Thyroid gland (tissue), 4 donors: ENCODE measurements around the gene AHRR. TPM values are rescaled to one million over a fixed set of nuclear protein-coding genes. Genes with fewer than 3 reads are reported as not detected.

Source experiments
- DNase-seq, 2 donors: peaks; one replicate each; pipeline ENCODE4 v3.0.0-alpha.2; 2019
- H3K27ac ChIP-seq, 3 donors: fragments of 200-600 bp; sonication (generic); 1 replicate in 2 of 3; 2 replicates in 1 of 3; pipeline ENCODE4 v1.5.1; 2016 to 2019; ENCODE audit warnings: mild to moderate bottlenecking in 1 of 3, moderate library complexity in 1 of 3
- H3K27me3 ChIP-seq: fragments of 200-600 bp; sonication (generic); one replicate; pipeline ENCODE4 v1.5.1; 2019
- H3K36me3 ChIP-seq, 2 donors: fragments of 200-600 bp; sonication (generic); one replicate each; pipeline ENCODE4 v1.5.1; 2016 to 2019
- H3K4me1 ChIP-seq, 2 donors: fragments of 200-600 bp; sonication (generic); one replicate each; pipeline ENCODE4 v1.5.1; 2017 to 2019
- H3K4me3 ChIP-seq, 3 donors: fragments of 200-600 bp; sonication (generic); replicated peaks in 1 of 3; 1 replicate in 2 of 3; 2 replicates in 1 of 3; pipeline ENCODE4 v1.5.1; 2016; ENCODE audit warnings: mild to moderate bottlenecking in 1 of 3
- H3K9me3 ChIP-seq: fragments of 200-600 bp; sonication (generic); one replicate; pipeline ENCODE4 v1.5.1; 2017
- CTCF ChIP-seq, 6 experiments: fragments of 200-600 bp in 3 of 6; fragments of 450-650 bp in 3 of 6; sonication (generic) in 3 of 6; IDR thresholded peaks; one replicate each; pipeline ENCODE4 v1.5.1; 2016 to 2019; ENCODE audit warnings: antibody characterized with exemption in 6 of 6, mild to moderate bottlenecking in 2 of 6, inconsistent platforms in 1 of 6, moderate library complexity in 1 of 6
- POLR2A ChIP-seq, 2 donors: fragments of 450-650 bp; IDR thresholded peaks; one replicate each; pipeline ENCODE4 v1.6.1; 2017; ENCODE audit warnings: antibody characterized with exemption in 2 of 2, mild to moderate bottlenecking in 2 of 2, moderate library complexity in 1 of 2
- WGBS, 2 donors: methylation state at CpG; one replicate each; pipeline ENCODE4 v1.1.5; 2017; 5-methylcytosine and 5-hydroxymethylcytosine counted together
- intact Hi-C: fragments of 100-400 bp; cut with DNase I; formaldehyde crosslinking; loops from one replicate; pipeline ENCODE4 v1.15.1; 2023
- total RNA-seq, 4 donors: library from RNA; depleted of rRNA; stranded (reverse); fragments of >200 nt; gene quantifications; one replicate each; pipeline ENCODE4 v1.2.3, GENCODE V29; 2016

AHRR gene
- total RNA-seq, 4 donors from 2014 or later: 0.88 to 2.1 (median 1.3) TPM

- Histone ChIP-seq H3K4me1 (no peaks in the 10 kb centered on the region), H3K4me3 (no peak overlapping the region), H3K9me3 (no peaks in the 10 kb centered on the region), H3K36me3 (no peaks in the 10 kb centered on the region), H3K27me3 (no peaks in the 10 kb centered on the region), H3K27ac (no peak overlapping the region)
- intact Hi-C loops: no loop called here
- no peak for DNase-seq
- WGBS, 2 donors: 57 to 69% methylated on average over 17 to 22 of the region's 22 CpGs
- TF ChIP-seq POLR2A (IDR thresholded peaks at IDR 0.05) (no peak), CTCF (IDR thresholded peaks at IDR 0.05) (no peak)
These were observed 24.1 kb downstream of the AHRR start for GRCh38 chr5:345404-346195.

- no peaks in the 10 kb centered on the region for H3K36me3 ChIP-seq
- DNase-seq: no peak
- H3K9me3 ChIP-seq: no peaks in the 10 kb centered on the region
- no peak overlapping the region for H3K27ac ChIP-seq
- H3K27me3 ChIP-seq: no peaks in the 10 kb centered on the region
- WGBS, 2 donors: 54 to 63% methylated on average over 24 of the region's 24 CpGs
- TF ChIP-seq CTCF (IDR thresholded peaks at IDR 0.05): no peak
- TF ChIP-seq POLR2A (IDR thresholded peaks at IDR 0.05): no peak
- no peak overlapping the region for H3K4me3 ChIP-seq
- intact Hi-C loops: no loop called here
- H3K4me1 ChIP-seq: no peaks in the 10 kb centered on the region
These were observed 24.9 kb downstream of the AHRR start for GRCh38 chr5:346229-346935.

- no peaks in the 10 kb centered on the region for H3K36me3 ChIP-seq
- intact Hi-C loops: no loop called here
- H3K4me1 ChIP-seq: no peaks in the 10 kb centered on the region
- TF ChIP-seq POLR2A (IDR thresholded peaks at IDR 0.05): no peak
- no peak for TF ChIP-seq CTCF (IDR thresholded peaks at IDR 0.05)
- WGBS, 2 donors: 87 to 89% methylated on average over 9 to 10 of the region's 10 CpGs
- no peaks in the 10 kb centered on the region for H3K27me3 ChIP-seq
- no peak overlapping the region for H3K4me3 ChIP-seq
- no peak overlapping the region for H3K27ac ChIP-seq
- no peaks in the 10 kb centered on the region for H3K9me3 ChIP-seq
- DNase-seq: no peak
These were observed 26.3 kb downstream of the AHRR start for GRCh38 chr5:347712-348284.

- Histone ChIP-seq H3K27ac (no peak overlapping the region), H3K4me3 (no peak overlapping the region), H3K4me1 (no peaks in the 10 kb centered on the region), H3K27me3 (no peaks in the 10 kb centered on the region), H3K9me3 (no peaks in the 10 kb centered on the region), H3K36me3 (no peaks in the 10 kb centered on the region)
- intact Hi-C loops: no loop called here
- 86 to 90% methylated on average over 5 of the region's 5 CpGs for WGBS, 2 donors
- no peak for DNase-seq
- no peak for TF ChIP-seq POLR2A (IDR thresholded peaks at IDR 0.05)
- TF ChIP-seq CTCF (IDR thresholded peaks at IDR 0.05): no peak
These were observed 27.2 kb downstream of the AHRR start for GRCh38 chr5:348726-349125.

GRCh38 chr5:350355-350754 is 28.8 kb downstream of the AHRR start:
- DNase-seq: no peak
- H3K4me3 ChIP-seq: no peak overlapping the region
- H3K27ac ChIP-seq: no peak overlapping the region
- H3K9me3 ChIP-seq: no peaks in the 10 kb centered on the region
- WGBS, 2 donors: 76 to 80% methylated on average over 9 of the region's 9 CpGs
- H3K36me3 ChIP-seq: no peaks in the 10 kb centered on the region
- H3K27me3 ChIP-seq: no peaks in the 10 kb centered on the region
- intact Hi-C loops: no loop called here
- TF ChIP-seq CTCF (IDR thresholded peaks at IDR 0.05) (no peak), POLR2A (IDR thresholded peaks at IDR 0.05) (no peak)
- H3K4me1 ChIP-seq: no peaks in the 10 kb centered on the region
